Muscle of leg (tissue), 11 donors: ENCODE results near the gene CUTA. TPM values are rescaled to one million over a fixed set of nuclear protein-coding genes. Genes with fewer than 3 reads are reported as not detected.
A peak's percentile ranks its signal among the peaks of the same experiment; 100 is the strongest.
"Not testable (repeated sequence)": the region's sequence is repeated elsewhere in the genome, so short reads cannot be mapped to it uniquely, and the experiment has no call there.

Experiments
- DNase-seq: peaks from one replicate; pipeline ENCODE4 v3.0.0; 2013
- H3K27ac ChIP-seq: one replicate; pipeline ENCODE4 v1.5.1; 2013; ENCODE audit warnings: mild to moderate bottlenecking, low read length, control low read depth
- H3K27me3 ChIP-seq: one replicate; pipeline ENCODE4 v1.6.1; 2013; ENCODE audit warnings: low read length; ENCODE audit not compliant: control insufficient read depth, insufficient read depth
- H3K36me3 ChIP-seq: one replicate; pipeline ENCODE4 v1.6.1; 2013; ENCODE audit warnings: low read length; ENCODE audit not compliant: control insufficient read depth, insufficient read depth
- H3K4me1 ChIP-seq: one replicate; pipeline ENCODE4 v1.6.1; 2013; ENCODE audit warnings: low read length; ENCODE audit not compliant: control insufficient read depth, insufficient read depth
- H3K4me3 ChIP-seq: one replicate; pipeline ENCODE4 v1.5.1; 2013; ENCODE audit warnings: low read length, control low read depth
- H3K9me3 ChIP-seq: replicated peaks from 2 replicates; pipeline ENCODE4 v1.6.1; 2013; ENCODE audit warnings: low read depth, low read length; ENCODE audit not compliant: control insufficient read depth
- WGBS: methylation state at CpG from one replicate; pipeline ENCODE4 v1.1.5; 2013; ENCODE audit warnings: missing lambda C conversion rate; ENCODE audit not compliant: insufficient coverage; 5-methylcytosine and 5-hydroxymethylcytosine counted together
- polyA plus RNA-seq, 8 donors: library from polyadenylated mRNA; unstranded; fragments of 120-200 nt; gene quantifications; one replicate each; pipeline versions ENCODE4 v1.2.1 to v1.2.3, GENCODE V29; 2013; ENCODE audit warnings: inconsistent platforms in 1 of 8, low replicate concordance in 1 of 8; ENCODE audit not compliant: insufficient read length in 8 of 8, insufficient read depth in 1 of 8
- total RNA-seq: library from RNA; stranded (reverse); fragments of 120-200 nt; gene quantifications from one replicate; pipeline ENCODE4 v1.2.4, GENCODE V29; 2013

Gene CUTA
- total and polyA plus RNA-seq, 9 donors: 103 to 161 (median 141) TPM

- DNase-seq: peak; percentile 67
- H3K9me3 ChIP-seq: no peaks in the 10 kb centered on the region
- no peaks in the 10 kb centered on the region for H3K27me3 ChIP-seq
- no peak overlapping the region for H3K4me3 ChIP-seq
- H3K36me3 ChIP-seq: peaks cover 43% of the 10 kb centered on the region
- H3K4me1 ChIP-seq: peaks cover 12% of the 10 kb centered on the region
- no peak overlapping the region for H3K27ac ChIP-seq
- WGBS: 96% methylated on average over 3 of the region's 5 CpGs
Observed at GRCh38 chr6:33407132-33407718, 10.7 kb downstream of the CUTA start.

- Histone ChIP-seq H3K27ac (no peak overlapping the region), H3K4me3 (no peak overlapping the region), H3K27me3 (no peaks in the 10 kb centered on the region), H3K9me3 (no peaks in the 10 kb centered on the region), H3K4me1 (peaks cover 3% of the 10 kb centered on the region), H3K36me3 (peaks cover 41% of the 10 kb centered on the region)
- no peak for DNase-seq
- 93% methylated on average over 13 of the region's 17 CpGs for WGBS
Observed at GRCh38 chr6:33406126-33406525, 11.8 kb downstream of the CUTA start.

- 92% methylated on average over 15 of the region's 15 CpGs for WGBS
- no peaks in the 10 kb centered on the region for H3K27me3 ChIP-seq
Observed at GRCh38 chr6:33405386-33405940, 12.4 kb downstream of the CUTA start.

GRCh38 chr6:33404884-33405283 is 13.0 kb downstream of the CUTA start:
- 93% methylated on average over 14 of the region's 17 CpGs for WGBS
- Histone ChIP-seq H3K4me3 (no peak overlapping the region), H3K4me1 (peaks cover 3% of the 10 kb centered on the region), H3K27ac (no peak overlapping the region), H3K36me3 (peaks cover 41% of the 10 kb centered on the region), H3K27me3 (no peaks in the 10 kb centered on the region), H3K9me3 (no peaks in the 10 kb centered on the region)
- no peak for DNase-seq

More at GRCh38 chr6:33405386-33405940, 12.4 kb downstream of the CUTA start:
- Histone ChIP-seq H3K9me3 (no peaks in the 10 kb centered on the region), H3K36me3 (peaks cover 41% of the 10 kb centered on the region), H3K4me3 (no peak overlapping the region), H3K27ac (no peak overlapping the region), H3K4me1 (peaks cover 3% of the 10 kb centered on the region)
- peak; percentile 7 for DNase-seq

- not testable (repeated sequence) for H3K9me3 ChIP-seq, DNase-seq, H3K27ac ChIP-seq, H3K27me3 ChIP-seq, H3K4me3 ChIP-seq, H3K4me1 ChIP-seq
- WGBS: no CpG with 5 or more reads among the region's 6 CpGs
- H3K36me3 ChIP-seq: peaks cover 37% of the 10 kb centered on the region
Observed at GRCh38 chr6:33399881-33400280, 18.0 kb downstream of the CUTA start.

GRCh38 chr6:33398601-33399000 is 19.3 kb downstream of the CUTA start:
- not testable (repeated sequence) for H3K4me1 ChIP-seq, DNase-seq, H3K4me3 ChIP-seq, H3K27ac ChIP-seq, H3K9me3 ChIP-seq, H3K27me3 ChIP-seq
- H3K36me3 ChIP-seq: peaks cover 25% of the 10 kb centered on the region
- no CpG with 5 or more reads among the region's 3 CpGs for WGBS

GRCh38 chr6:33397541-33397940 is 20.4 kb downstream of the CUTA start:
- peaks cover 15% of the 10 kb centered on the region for H3K36me3 ChIP-seq
- no peaks in the 10 kb centered on the region for H3K27me3 ChIP-seq
- no peaks in the 10 kb centered on the region for H3K9me3 ChIP-seq
- 100% methylated on average over 1 of the region's 1 CpG for WGBS
- H3K27ac ChIP-seq: no peak overlapping the region
- H3K4me1 ChIP-seq: peaks cover 13% of the 10 kb centered on the region
- no peak overlapping the region for H3K4me3 ChIP-seq
- no peak for DNase-seq

GRCh38 chr6:33392979-33393378 is 24.9 kb downstream of the CUTA start:
- DNase-seq: no peak
- no peaks in the 10 kb centered on the region for H3K9me3 ChIP-seq
- H3K27ac ChIP-seq: no peak overlapping the region
- H3K27me3 ChIP-seq: no peaks in the 10 kb centered on the region
- WGBS: 32% methylated on average over 3 of the region's 3 CpGs
- H3K4me1 ChIP-seq: peaks cover 23% of the 10 kb centered on the region
- H3K4me3 ChIP-seq: peak overlapping the region; percentile 76
- peaks cover 6% of the 10 kb centered on the region for H3K36me3 ChIP-seq

- peak overlapping the region; percentile 53 for H3K27ac ChIP-seq
- peaks cover 2% of the 10 kb centered on the region for H3K36me3 ChIP-seq
- peaks cover 23% of the 10 kb centered on the region for H3K4me1 ChIP-seq
- H3K9me3 ChIP-seq: no peaks in the 10 kb centered on the region
- no CpG with 5 or more reads among the region's 5 CpGs for WGBS
- H3K27me3 ChIP-seq: no peaks in the 10 kb centered on the region
- H3K4me3 ChIP-seq: peak overlapping the region; percentile 76
- no peak for DNase-seq
Observed at GRCh38 chr6:33392595-33392948, 25.3 kb downstream of the CUTA start.

- Histone ChIP-seq H3K4me1 (peaks cover 23% of the 10 kb centered on the region), H3K36me3 (no peaks in the 10 kb centered on the region), H3K27ac (peak overlapping the region; percentile 95), H3K27me3 (no peaks in the 10 kb centered on the region), H3K4me3 (peak overlapping the region; percentile 76), H3K9me3 (no peaks in the 10 kb centered on the region)
- no peak for DNase-seq
- 0% methylated on average over 18 of the region's 31 CpGs for WGBS
Observed at GRCh38 chr6:33391922-33392594, 25.8 kb downstream of the CUTA start.
